Measurements from ENCODE around the gene OXSM. TPM values are rescaled to one million over a fixed set of nuclear protein-coding genes. Genes with fewer than 3 reads are reported as not detected.

The OXSM gene
- 10.5 and 10.8 TPM in 2 replicates for total RNA-seq

GRCh38 chr3:25789596-25790556 lies at the start of gene OXSM:
Gene OXSM, plus strand, starts transcription at chr3:25790090. Its CDS starts 931 bp downstream, at chr3:25791021.

GRCh38 chr3:25782938-25783660 lies 6.8 kb upstream of the OXSM start, which contains the start of gene NGLY1:
Gene NGLY1, minus strand, starts transcription at chr3:25783443. Its CDS starts 53 bp downstream, at chr3:25783390.

Other genes with a start within 250 kb of the OXSM start
- gene TOP2B, start 125.2 kb upstream of the OXSM start, total RNA-seq, result 72.8 and 79.6 TPM in 2 replicates
- gene NGLY1, start 6.6 kb upstream of the OXSM start, total RNA-seq, result 21.8 and 25.7 TPM in 2 replicates